Effector CD4-positive, alpha-beta T cell (primary cell): ENCODE measurements around the gene SOX5. TPM values are rescaled to one million over a fixed set of nuclear protein-coding genes. Genes with fewer than 3 reads are reported as not detected.

Source experiments
- DNase-seq: peaks from one replicate; pipeline ENCODE4 v3.0.0-alpha.2; 2020
- total RNA-seq: gene quantifications from one replicate; lab custom pipeline; 2026; lab: John Stamatoyannopoulos, UW

SOX5 gene
- not detected for total RNA-seq

GRCh38 chr12:23949348-23950209 is at the start of gene SOX5:
Gene SOX5 (minus strand): TSS chr12:23949670. CDS start chr12:23949601, 69 bp downstream.
- DNase-seq: no peak

DNA sequence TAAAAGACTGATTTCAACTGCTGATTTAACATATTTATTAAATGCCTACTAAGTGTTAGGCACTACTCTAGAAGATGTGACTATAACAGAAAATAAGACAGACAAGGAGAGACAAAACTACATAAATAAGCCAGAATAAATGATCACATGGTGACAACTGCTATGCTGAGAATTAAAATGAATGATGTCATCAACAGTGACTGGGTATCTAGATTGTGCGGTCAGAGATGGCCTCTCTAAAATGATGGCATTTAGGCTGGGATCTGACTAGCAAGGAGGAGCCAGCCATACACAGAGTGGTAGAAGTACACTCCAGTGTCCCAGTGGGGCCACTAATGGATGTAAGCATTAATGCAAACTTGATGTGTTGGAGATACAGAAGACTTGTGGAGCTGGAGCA is 37.6 kb upstream of the SOX5 start:
- DNase-seq: no peak

- DNase-seq: no peak
These were observed 31.4 kb upstream of the SOX5 start for GRCh38 chr12:23980826-23981225.

DNA sequence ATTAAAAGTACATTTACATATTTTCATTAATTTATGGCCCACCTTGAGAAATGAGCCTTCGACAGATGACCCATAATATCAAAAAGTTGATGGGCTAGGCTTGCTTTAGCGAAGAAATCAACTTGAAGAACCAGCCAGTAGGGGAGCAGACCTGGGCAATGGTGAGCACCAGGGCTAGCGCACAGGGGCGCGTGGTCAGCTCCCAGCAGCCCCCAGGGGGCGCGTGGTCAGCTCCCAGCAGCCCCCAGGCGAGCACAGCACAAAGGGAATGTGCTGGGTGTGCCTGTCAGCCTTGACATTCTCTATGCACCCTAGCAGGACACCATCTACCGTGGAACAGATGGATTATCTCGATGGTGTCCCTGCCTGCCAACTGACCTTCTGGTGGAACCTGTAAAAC is 15.3 kb upstream of the SOX5 start:
- DNase-seq: no peak

GRCh38 chr12:23959826-23960225 is 10.4 kb upstream of the SOX5 start:
- no peak for DNase-seq

GRCh38 chr12:23954332-23954731 is 4.9 kb upstream of the SOX5 start:
- no peak for DNase-seq

DNA sequence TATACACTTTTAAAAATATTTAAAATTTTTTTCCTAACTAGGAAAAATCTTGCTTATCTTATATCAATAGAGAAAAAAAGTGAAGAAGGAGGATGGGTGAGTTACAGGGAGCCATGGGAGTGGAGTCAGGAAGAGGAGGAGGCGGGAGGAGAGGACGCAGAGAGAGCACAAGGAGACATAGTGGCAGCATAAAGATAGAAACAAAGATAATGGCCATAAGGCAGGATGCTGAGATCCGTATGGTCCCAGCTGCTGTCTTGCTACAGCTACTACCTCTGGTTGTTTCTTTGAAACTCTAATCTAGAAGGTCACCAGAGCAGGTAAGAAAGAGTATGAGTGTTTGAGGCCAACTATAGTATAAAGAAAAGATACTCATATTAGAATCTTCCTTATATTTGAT is 2.6 kb upstream of the SOX5 start:
- DNase-seq: no peak

DNA sequence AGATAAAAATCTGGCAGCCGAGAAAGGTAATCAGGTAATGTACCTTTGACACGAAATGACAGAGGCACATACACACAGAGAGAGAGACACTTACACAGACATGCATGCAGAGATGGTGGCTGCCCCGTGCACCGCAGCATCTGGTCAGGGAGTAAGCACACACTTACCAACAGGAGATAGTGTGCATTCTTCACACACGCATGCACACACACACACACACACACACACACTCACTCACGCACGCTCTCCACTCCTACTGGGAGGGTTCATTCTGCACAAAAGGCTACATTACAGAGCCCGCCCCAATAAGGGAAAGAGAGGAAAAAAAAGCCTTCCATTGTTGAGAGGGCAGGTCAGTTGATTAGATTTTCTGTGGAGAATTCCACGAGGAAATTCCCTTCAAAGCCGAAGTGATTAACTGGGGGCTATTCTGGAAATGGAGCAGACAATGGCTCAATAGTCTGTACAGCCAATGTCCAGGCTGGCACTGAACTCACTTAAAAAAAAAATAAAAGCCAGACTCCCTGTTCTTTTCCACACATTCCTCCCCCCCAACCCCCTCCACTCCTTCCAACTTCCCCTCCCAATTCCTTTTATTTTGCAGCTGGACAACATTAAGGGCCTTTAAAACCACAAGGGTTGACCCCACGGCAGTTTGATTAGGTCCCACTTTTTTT is 1.4 kb upstream of the SOX5 start:
- no peak for DNase-seq

- no peak for DNase-seq
These were observed 822 bp upstream of the SOX5 start for GRCh38 chr12:23950210-23950774.

DNA sequence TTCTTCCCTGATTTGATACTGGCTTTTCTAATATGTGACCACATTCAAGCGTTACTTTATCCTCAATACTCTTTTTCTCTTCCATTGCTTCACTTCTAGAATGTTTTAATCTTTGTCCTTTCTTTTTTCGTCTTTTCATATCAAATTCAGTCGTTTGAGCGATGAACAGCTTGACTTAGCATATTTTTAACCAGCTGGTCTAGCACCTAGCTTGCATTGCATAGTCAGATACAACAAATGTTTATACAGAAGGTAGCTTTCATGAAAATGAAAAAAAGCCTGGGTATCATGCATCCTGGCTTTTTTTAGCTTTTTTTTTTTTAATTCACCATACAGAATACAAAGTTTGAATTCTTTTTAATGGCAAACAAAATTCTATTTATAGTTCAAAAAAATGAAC is 1.2 kb downstream of the SOX5 start:
- DNase-seq: no peak

GRCh38 chr12:23947395-23947794 is 2.1 kb downstream of the SOX5 start:
- no peak for DNase-seq

DNA sequence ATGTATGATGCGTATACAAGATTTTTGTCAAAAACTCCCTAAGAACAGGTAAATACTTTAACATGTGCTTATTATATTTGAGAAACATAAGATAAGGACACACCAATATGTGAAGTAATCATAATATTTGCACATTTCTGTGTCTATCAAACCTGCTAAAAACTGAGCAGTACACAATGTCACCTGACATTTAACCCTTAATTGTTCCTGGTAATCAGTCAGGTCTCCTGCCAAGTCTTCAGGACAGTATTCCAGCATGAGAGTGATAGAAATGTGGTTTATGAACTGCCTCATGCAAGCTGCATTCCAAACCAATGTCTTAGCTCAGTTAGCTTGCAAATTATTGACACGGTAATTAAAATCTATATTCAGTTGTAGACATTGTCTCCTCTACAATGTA is 4.2 kb downstream of the SOX5 start:
- DNase-seq: no peak

GRCh38 chr12:23944067-23944466 is 5.4 kb downstream of the SOX5 start:
- no peak for DNase-seq

DNA sequence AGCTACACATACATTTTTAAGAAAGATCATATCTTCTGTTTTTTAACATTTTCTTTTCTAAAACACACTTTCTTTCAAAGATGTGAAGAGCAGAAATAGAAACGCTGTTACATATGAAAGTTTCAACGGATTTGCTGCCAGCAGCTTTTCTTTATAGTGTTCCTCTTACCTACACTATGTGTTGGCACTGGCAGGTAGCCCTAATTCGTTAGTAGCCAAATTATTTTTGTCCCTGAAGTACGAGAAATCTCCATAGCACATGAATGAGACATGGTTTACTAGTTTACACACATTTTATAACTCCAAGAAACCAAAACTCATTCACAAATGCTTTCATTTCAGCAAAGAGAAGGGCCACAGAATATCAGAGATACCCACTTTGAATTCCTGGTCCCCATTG is 6.6 kb downstream of the SOX5 start:
- DNase-seq: no peak

- no peak for DNase-seq
These were observed 7.7 kb downstream of the SOX5 start for GRCh38 chr12:23941780-23942179.

GRCh38 chr12:23938422-23938821 is 11.0 kb downstream of the SOX5 start:
- no peak for DNase-seq

DNA sequence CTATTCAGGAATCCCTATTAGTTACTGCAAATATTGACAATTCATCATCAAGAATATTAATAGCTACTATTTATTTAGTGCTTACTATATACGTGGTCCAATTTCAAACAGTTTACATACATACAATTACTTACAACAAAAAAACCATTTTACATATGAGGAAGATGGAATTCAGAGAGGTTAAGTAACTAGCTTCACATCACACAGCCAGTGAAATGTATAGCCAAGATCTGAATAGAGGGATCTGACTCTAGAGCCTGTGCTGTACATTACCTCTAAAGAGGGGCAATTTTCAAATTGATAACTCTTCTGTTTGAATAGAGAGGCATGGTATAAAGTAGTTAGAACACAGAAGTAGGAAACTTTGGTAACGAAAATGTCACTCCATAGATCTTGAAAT is 18.3 kb downstream of the SOX5 start:
- DNase-seq: no peak

DNA sequence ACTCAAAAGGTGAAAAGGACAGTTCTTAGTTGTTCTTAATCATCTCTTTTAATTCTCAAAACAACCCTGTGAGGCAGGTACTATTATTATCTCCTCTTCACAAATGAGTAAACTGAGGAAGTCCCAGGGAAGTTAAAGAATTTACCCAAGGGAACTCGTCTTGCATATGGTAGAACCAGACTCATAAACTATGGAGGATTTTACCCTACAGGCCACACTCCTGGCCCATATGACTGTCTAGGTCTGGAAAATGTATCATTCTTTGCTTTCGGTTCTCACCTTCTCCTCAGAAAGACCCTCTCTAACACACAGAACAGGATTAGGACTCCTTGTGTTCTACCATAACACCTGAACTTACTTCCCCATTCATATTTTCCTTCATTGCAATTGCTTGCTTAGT is 18.9 kb downstream of the SOX5 start:
- no peak for DNase-seq

DNA sequence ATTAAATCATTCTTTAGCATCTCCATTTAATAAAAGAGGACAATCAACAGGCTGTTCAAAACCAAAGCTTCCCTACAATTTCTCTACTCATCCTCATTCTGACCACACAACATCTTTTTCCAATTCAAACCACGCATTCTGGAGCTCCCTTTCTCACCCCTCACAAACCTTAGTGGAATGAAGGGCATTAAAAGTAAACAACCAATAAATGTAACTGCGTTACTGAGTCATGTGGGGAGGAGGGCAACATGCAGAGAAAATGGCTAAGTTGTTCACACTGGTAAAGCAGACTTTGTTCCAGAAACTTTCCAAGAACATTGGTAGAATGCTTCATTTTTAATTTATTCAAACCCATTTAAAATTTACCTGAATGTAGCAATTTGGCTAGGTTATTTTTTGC is 19.6 kb downstream of the SOX5 start:
- DNase-seq: no peak

DNA sequence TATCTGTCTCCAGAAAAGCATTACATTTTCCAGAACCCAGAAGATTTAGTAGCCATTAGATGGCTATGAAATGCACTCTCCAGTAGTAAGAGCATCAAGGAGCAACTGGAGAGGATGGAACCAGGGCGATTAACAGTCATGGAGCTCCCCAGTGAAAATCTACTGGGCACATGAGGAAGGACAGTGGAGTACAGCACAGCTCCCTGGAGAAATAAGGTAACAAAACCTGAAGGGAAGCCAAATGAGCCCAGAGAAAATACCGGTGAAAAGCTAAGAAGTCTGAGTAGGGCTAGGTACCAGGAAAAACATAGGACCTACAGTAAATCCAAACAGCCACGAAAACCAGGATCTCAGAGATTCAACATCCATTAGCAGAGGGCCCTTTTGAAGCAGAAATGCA is 21.6 kb downstream of the SOX5 start:
- no peak for DNase-seq

DNA sequence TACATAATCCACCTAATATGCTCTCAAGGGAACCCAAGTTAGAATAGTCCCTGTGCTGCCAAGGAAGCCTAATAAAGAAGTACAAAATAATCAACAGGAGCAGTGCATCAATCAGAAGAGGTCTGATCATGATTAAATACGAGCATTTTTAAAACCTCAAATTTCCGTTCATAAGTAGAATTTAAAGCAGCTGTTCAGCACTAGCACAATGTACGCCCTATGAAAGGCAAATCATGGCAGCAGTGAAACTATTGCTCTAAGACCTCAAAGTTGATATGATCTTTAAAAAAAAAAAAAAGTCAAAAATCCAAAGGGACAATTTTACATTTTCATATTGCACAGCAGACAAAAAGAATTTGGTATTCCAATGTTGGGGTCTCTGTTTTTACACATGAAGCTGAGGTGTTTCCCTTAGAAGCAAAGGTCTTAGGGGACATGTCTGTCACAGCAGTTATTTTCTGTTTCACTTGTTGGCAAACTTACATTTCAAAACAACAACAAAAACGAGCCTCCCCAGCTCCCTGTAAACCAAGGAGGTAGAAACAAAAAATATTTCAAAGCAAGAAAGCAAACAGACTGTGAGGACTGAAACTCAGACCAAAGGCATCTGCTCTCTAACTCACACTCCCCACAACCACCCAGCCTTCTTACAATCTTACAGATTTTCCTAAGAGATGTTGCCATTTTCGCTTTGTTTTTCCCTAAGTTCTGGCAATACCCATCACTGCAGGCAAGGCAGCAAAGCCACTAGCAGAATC is 28.2 kb downstream of the SOX5 start:
- DNase-seq: no peak

DNA sequence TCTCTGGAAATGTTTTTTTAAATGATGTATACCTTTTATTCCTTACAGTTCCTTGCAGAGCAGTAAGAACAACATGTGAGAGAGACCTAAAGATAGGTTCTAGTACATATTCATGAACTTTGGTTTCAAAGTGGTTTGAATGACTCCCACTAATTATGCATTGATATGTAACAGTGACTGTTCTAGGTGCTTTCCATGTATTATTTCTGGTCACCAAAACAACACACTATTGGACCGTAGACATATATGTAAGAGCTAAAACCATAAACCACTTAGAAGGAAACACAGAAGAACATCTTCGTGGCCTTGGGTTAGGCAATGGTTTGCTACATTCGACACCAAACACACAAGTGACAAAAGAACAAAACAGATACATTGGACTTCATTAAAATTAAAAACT is 37.9 kb downstream of the SOX5 start:
- no peak for DNase-seq

GRCh38 chr12:23909551-23909950 is 39.9 kb downstream of the SOX5 start:
- DNase-seq: no peak
